Activated B cell treated with CpG ODN at 0.5 μM for 24 hours (primary cell): Measurements from ENCODE around the gene IPO11. TPM values are rescaled to one million over a fixed set of nuclear protein-coding genes. Genes with fewer than 3 reads are reported as not detected.
"Not testable (repeated sequence)": the region's sequence is repeated elsewhere in the genome, so short reads cannot be mapped to it uniquely, and the experiment has no call there.

Experiments
- ATAC-seq: fragments of 200-7000 bp; cut with Tn5 transposase; one replicate; pipeline ENCODE4 v1.10.0; 2021; ENCODE audit warnings: low read depth, mild to moderate bottlenecking, moderate library complexity
- CTCF ChIA-PET: fragments of 350-600 bp; sonication (Branson Sonifier 250); formaldehyde crosslinking; loops from one replicate; lab custom pipeline; 2021; ENCODE audit warnings: antibody characterized with exemption; lab: Charles Lee
- POLR2A ChIA-PET: fragments of 350-600 bp; sonication (Branson Sonifier 250); formaldehyde crosslinking; loops from one replicate; lab custom pipeline; 2021; ENCODE audit warnings: antibody characterized with exemption; lab: Charles Lee
- DNase-seq: peaks from one replicate; pipeline ENCODE4 v3.0.0; 2022
- H3K27ac Mint-ChIP-seq: one replicate; pipeline ENCODE4 v1.8.0; 2020; ENCODE audit warnings: mixed read lengths
- H3K27me3 Mint-ChIP-seq: one replicate; pipeline ENCODE4 v1.8.0; 2021; ENCODE audit warnings: mixed read lengths
- H3K36me3 Mint-ChIP-seq: one replicate; pipeline ENCODE4 v1.8.0; 2021; ENCODE audit warnings: low read depth, mixed read lengths
- H3K4me1 Mint-ChIP-seq: one replicate; pipeline ENCODE4 v1.8.0; 2021; ENCODE audit warnings: mixed read lengths
- H3K4me3 Mint-ChIP-seq: one replicate; pipeline ENCODE4 v1.8.0; 2020; ENCODE audit warnings: mild to moderate bottlenecking, mixed read lengths
- H3K9me3 Mint-ChIP-seq: one replicate; pipeline ENCODE4 v1.8.0; 2020; ENCODE audit warnings: mixed read lengths
- intact Hi-C: fragments of 100-400 bp; cut with micrococcal nuclease; formaldehyde crosslinking; loops from one replicate; pipeline ENCODE4 v1.15.1; 2024
- total RNA-seq: library from RNA; stranded (reverse); gene quantifications from 2 replicates; pipeline ENCODE4 v1.2.3, GENCODE V29; 2022
- TF ChIP-seq, protein P1 (sequence below): fragments of 200-600 bp; IDR thresholded peaks from one replicate; pipeline ENCODE4 v1.8.0; 2022; ENCODE audit warnings: antibody characterized with exemption, mild to moderate bottlenecking

Gene IPO11
- total RNA-seq, 1 donor from 2014 or later, result 32.9 TPM

GRCh38 chr5:62617943-62618342 lies 205.4 kb downstream of the IPO11 start:
- no peak for DNase-seq
- peaks cover 13% of the 10 kb centered on the region for H3K36me3 Mint-ChIP-seq
- ChIA-PET POLR2A (no interaction called here), CTCF (no interaction called here)
- intact Hi-C loops, result no loop called here
- H3K9me3 Mint-ChIP-seq, result no peaks in the 10 kb centered on the region
- H3K27me3 Mint-ChIP-seq, result no peaks in the 10 kb centered on the region
- H3K4me3 Mint-ChIP-seq, result no peak overlapping the region
- no peak for ATAC-seq
- TF ChIP-seq, protein P1, sequence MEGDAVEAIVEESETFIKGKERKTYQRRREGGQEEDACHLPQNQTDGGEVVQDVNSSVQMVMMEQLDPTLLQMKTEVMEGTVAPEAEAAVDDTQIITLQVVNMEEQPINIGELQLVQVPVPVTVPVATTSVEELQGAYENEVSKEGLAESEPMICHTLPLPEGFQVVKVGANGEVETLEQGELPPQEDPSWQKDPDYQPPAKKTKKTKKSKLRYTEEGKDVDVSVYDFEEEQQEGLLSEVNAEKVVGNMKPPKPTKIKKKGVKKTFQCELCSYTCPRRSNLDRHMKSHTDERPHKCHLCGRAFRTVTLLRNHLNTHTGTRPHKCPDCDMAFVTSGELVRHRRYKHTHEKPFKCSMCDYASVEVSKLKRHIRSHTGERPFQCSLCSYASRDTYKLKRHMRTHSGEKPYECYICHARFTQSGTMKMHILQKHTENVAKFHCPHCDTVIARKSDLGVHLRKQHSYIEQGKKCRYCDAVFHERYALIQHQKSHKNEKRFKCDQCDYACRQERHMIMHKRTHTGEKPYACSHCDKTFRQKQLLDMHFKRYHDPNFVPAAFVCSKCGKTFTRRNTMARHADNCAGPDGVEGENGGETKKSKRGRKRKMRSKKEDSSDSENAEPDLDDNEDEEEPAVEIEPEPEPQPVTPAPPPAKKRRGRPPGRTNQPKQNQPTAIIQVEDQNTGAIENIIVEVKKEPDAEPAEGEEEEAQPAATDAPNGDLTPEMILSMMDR, result no peak
- no peaks in the 10 kb centered on the region for H3K4me1 Mint-ChIP-seq
- no peak overlapping the region for H3K27ac Mint-ChIP-seq

- ChIA-PET CTCF (no interaction called here), POLR2A (no interaction called here)
- ATAC-seq (no peak), DNase-seq (no peak)
- Mint-ChIP-seq H3K4me1 (no peaks in the 10 kb centered on the region), H3K27ac (no peak overlapping the region), H3K27me3 (no peaks in the 10 kb centered on the region), H3K4me3 (no peak overlapping the region), H3K9me3 (no peaks in the 10 kb centered on the region), H3K36me3 (peaks cover 6% of the 10 kb centered on the region)
- intact Hi-C loops, result no loop called here
- TF ChIP-seq, protein P1, result no peak
Measured at GRCh38 chr5:62620761-62621160, 208.2 kb downstream of the IPO11 start.

- Mint-ChIP-seq H3K36me3 (peaks cover 9% of the 10 kb centered on the region), H3K27me3 (no peaks in the 10 kb centered on the region), H3K4me1 (no peaks in the 10 kb centered on the region), H3K27ac (no peak overlapping the region), H3K4me3 (no peak overlapping the region), H3K9me3 (no peaks in the 10 kb centered on the region)
- ChIA-PET POLR2A (no interaction called here), CTCF (no interaction called here)
- TF ChIP-seq, protein P1, result no peak
- DNase-seq (no peak), ATAC-seq (no peak)
- intact Hi-C loops, result no loop called here
Measured at GRCh38 chr5:62621280-62621679, 208.7 kb downstream of the IPO11 start.

DNA sequence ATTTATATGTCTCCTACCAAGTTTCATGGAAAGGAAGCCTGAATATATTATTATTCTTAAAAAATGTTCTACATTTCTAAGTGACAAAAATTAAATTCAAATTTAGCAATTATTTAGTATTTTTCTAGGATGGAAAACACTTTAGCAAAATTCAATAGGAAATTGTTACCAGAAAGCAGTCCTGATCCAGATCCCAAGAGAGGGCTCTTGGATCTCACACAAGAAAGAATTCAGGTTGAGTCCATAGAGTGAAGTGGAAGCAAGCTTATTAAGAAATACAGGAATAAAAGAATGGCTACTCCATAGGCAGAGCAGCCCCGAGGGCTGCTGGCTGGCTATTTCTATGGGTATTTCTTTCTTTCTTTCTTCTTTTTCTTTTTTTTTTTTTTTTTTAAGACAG lies 210.7 kb downstream of the IPO11 start:
- DNase-seq (no peak), ATAC-seq (no peak)
- H3K36me3 Mint-ChIP-seq, result peaks cover 22% of the 10 kb centered on the region
- H3K9me3 Mint-ChIP-seq, result no peaks in the 10 kb centered on the region
- no peak overlapping the region for H3K27ac Mint-ChIP-seq
- intact Hi-C loops, result no loop called here
- no peaks in the 10 kb centered on the region for H3K4me1 Mint-ChIP-seq
- TF ChIP-seq, protein P1, result no peak
- H3K27me3 Mint-ChIP-seq, result no peaks in the 10 kb centered on the region
- CTCF ChIA-PET, result no interaction called here
- POLR2A ChIA-PET, result interaction anchor here (0.7 kb wide), 1 partner anchor 164 kb away, joined by 5 read pairs; no protein-coding TSS in a partner anchor
- H3K4me3 Mint-ChIP-seq, result no peak overlapping the region

DNA sequence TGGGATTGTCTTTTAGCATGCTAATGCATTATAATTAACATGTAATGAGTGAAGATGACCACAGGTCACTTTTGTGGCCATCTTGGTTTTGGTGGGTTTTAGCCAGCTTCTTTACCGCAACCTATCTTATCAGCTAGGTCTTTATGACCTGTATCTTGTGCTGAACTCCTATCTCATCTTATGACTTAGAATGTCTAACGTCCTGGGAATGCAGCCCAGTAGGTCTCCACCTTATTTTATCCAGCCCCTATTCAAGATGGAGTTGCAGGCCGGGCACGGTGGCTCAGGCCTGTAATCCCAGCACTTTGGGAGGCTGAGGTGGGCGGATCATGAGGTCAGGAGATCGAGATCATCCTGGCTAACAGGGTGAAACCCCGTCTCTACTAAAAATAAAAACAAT lies 211.9 kb downstream of the IPO11 start:
- CTCF ChIA-PET, ATAC-seq, H3K4me3 Mint-ChIP-seq, H3K4me1 Mint-ChIP-seq, DNase-seq, H3K9me3 Mint-ChIP-seq, H3K27me3 Mint-ChIP-seq, H3K27ac Mint-ChIP-seq, intact Hi-C loops, POLR2A ChIA-PET: not testable (repeated sequence)
- H3K36me3 Mint-ChIP-seq, result peaks cover 32% of the 10 kb centered on the region

DNA sequence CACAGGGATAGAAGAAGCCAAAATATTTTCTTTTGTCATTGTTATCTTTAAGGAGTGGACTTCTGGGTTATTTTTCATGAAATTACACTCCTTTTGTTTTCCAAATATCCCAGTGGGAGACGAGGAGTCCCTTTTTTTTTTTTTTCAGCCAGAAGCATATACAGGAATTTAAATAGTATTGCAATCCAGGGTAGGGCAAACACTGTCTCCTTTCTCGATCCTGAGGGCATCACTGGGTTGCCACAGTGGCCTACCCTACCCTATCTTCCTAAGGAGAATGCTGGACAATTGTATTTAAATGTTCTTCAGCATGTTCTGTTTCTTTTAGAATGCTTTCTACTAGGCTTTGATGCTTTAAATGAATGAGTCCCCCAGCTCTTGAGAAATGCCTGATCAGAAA lies 214.0 kb downstream of the IPO11 start:
- ATAC-seq, result no peak
- intact Hi-C loops, result no loop called here
- POLR2A ChIA-PET, result no interaction called here
- DNase-seq, result no peak
- Mint-ChIP-seq H3K36me3 (peaks cover 41% of the 10 kb centered on the region), H3K4me1 (no peaks in the 10 kb centered on the region), H3K27me3 (no peaks in the 10 kb centered on the region), H3K9me3 (no peaks in the 10 kb centered on the region), H3K4me3 (no peak overlapping the region), H3K27ac (no peak overlapping the region)
- CTCF ChIA-PET, result no interaction called here
- TF ChIP-seq, protein P1, result no peak
